ENCODE measurements around the gene P4HB. TPM values are rescaled to one million over a fixed set of nuclear protein-coding genes. Genes with fewer than 3 reads are reported as not detected.

The P4HB gene
- polyA plus RNA-seq, 1 of the 3 experiments (the other 2 are of a cell fraction), result 165 TPM

GRCh38 chr17:81801327-81801726 lies 59.0 kb downstream of the P4HB start:
- Histone ChIP-seq H3K4me3 (ENCODE audit: low read depth in 2 of 2, low read length in 1 of 2) (no peak overlapping the region), H3K4me1 (ENCODE audit: control insufficient read depth in 1 of 2, insufficient read depth in 2 of 2, low read depth in 1 of 2, low read length in 1 of 2) (peaks cover 0 to under 1% of the 10 kb centered on the region in 2 experiments; a peak in 1 of 4 replicates), H3K27me3 (ENCODE audit: insufficient read depth) (peaks cover 71% of the 10 kb centered on the region), H3K9ac (no peak overlapping the region), H3K9me3 (0 out of 2 replicates have a peak, but pooled peaks cover 3% of the 10 kb centered on the region), H3K9me2 (no peaks in the 10 kb centered on the region), H3K79me2 (ENCODE audit: insufficient read depth) (no peaks in the 10 kb centered on the region), H3F3A (replicated peaks; ENCODE audit: insufficient read depth) (no peaks in the 10 kb centered on the region), H3K36me3 (replicated peaks in 1 of 2; ENCODE audit: control insufficient read depth in 1 of 2, insufficient read depth in 2 of 2, low read length in 1 of 2) (no peaks in the 10 kb centered on the region), H4K20me1 (ENCODE audit: insufficient read depth) (no peaks in the 10 kb centered on the region), H3K4me2 (no peak overlapping the region), H3K27ac (ENCODE audit: low read depth in 2 of 2, low read length in 1 of 2) (no peak overlapping the region), H2AFZ (ENCODE audit: low read depth) (no peak overlapping the region)
- TF ChIP-seq SIN3A (IDR thresholded peaks at IDR 0.05; ENCODE audit: borderline replicate concordance, low read depth, low read length) (no peak), RAD21 (IDR thresholded peaks at IDR 0.05; ENCODE audit: low read length) (no peak)
- ChIA-PET CTCF (interaction anchor here (0.9 kb wide), 1 partner anchor 67 kb away, joined by 5 read pairs; no protein-coding TSS in a partner anchor), POLR2A (no interaction called here)
- WGBS (ENCODE audit: low lambda C conversion rate), result 57% methylated on average over 9 of the region's 9 CpGs
- DNase-seq, result no peak

DNA sequence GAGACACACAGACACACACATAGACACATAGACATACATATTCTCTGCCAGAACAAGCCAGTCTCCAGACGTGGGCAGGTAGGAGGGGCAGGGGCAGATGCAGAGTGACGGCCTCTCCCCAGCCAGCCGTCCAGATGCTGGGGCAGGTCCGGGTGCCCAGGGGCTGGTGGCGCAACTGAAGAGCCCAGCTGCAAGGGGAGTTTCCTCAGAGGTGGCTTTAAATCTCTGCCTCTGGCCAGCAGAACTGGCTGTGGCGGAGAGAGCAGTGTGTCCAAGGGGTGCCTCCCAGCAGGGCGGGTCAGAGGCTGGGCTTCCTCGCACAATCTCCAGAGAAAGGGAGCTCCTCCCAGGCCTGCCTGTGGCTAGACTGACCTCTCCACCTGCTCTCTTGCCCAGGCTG lies 65.8 kb downstream of the P4HB start:
- Histone ChIP-seq H3K27me3 (ENCODE audit: insufficient read depth) (peaks cover 5% of the 10 kb centered on the region), H3K4me3 (ENCODE audit: low read depth in 2 of 2, low read length in 1 of 2) (no peak overlapping the region), H3F3A (replicated peaks; ENCODE audit: insufficient read depth) (peaks cover 3% of the 10 kb centered on the region), H4K20me1 (ENCODE audit: insufficient read depth) (no peaks in the 10 kb centered on the region), H2AFZ (ENCODE audit: low read depth) (no peak overlapping the region), H3K9me3 (no peaks in the 10 kb centered on the region), H3K9ac (no peak overlapping the region), H3K9me2 (no peaks in the 10 kb centered on the region), H3K4me2 (no peak overlapping the region), H3K79me2 (ENCODE audit: insufficient read depth) (no peaks in the 10 kb centered on the region), H3K4me1 (ENCODE audit: control insufficient read depth in 1 of 2, insufficient read depth in 2 of 2, low read depth in 1 of 2, low read length in 1 of 2) (no peaks in the 10 kb centered on the region; a peak in 1 of 4 replicates), H3K27ac (ENCODE audit: low read depth in 2 of 2, low read length in 1 of 2) (no peak overlapping the region), H3K36me3 (replicated peaks in 1 of 2; ENCODE audit: control insufficient read depth in 1 of 2, insufficient read depth in 2 of 2, low read length in 1 of 2) (no peaks in the 10 kb centered on the region)
- ChIA-PET POLR2A (interaction anchor here (0.6 to 1.2 kb wide), 2 partner anchors 13 to 92 kb away, joined by 3 read pairs; no protein-coding TSS in a partner anchor), CTCF (interaction anchor here (1.0 to 2.1 kb wide), 4 partner anchors 12 to 233 kb away, joined by 3 to 10 read pairs (median 6); no protein-coding TSS in a partner anchor)
- TF ChIP-seq YY1 (IDR thresholded peaks at IDR 0.05; ENCODE audit: low read depth) (no peak), MAX (IDR thresholded peaks at IDR 0.05; ENCODE audit: low read depth) (no peak), REST (IDR thresholded peaks at IDR 0.05; ENCODE audit: low read depth, low read length) (no peak)
- DNase-seq, result no peak
- WGBS (ENCODE audit: low lambda C conversion rate), result 41% methylated on average over 8 of the region's 8 CpGs

DNA sequence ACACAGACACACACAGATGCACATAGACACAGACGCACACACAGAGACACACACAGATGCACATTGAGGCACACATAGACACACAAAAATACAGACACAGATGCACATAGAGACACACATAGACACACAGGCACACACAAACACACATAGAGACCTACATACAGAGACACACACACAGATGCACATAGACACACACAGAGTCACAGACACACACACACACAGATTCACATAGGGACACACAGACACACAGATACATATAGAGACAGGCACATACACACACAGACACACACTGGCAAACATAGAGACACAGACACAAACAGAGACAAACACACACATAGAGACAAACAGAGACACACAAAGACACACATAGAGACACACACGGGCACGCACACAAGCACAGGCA lies 66.3 kb downstream of the P4HB start:
- POLR2A ChIA-PET, result interaction anchor here (1.2 kb wide), 1 partner anchor 13 kb away, joined by 3 read pairs; no protein-coding TSS in a partner anchor
- Histone ChIP-seq H3K9me3 (no peaks in the 10 kb centered on the region), H3K27me3 (ENCODE audit: insufficient read depth) (peaks cover under 1% of the 10 kb centered on the region; the same call in 1 of the 2 replicates), H3K36me3 (replicated peaks in 1 of 2; ENCODE audit: control insufficient read depth in 1 of 2, insufficient read depth in 2 of 2, low read length in 1 of 2) (no peaks in the 10 kb centered on the region), H3F3A (replicated peaks; ENCODE audit: insufficient read depth) (peaks cover 3% of the 10 kb centered on the region), H2AFZ (ENCODE audit: low read depth) (no peak overlapping the region), H3K27ac (ENCODE audit: low read depth in 2 of 2, low read length in 1 of 2) (no peak overlapping the region), H3K9ac (no peak overlapping the region), H3K4me3 (ENCODE audit: low read depth in 2 of 2, low read length in 1 of 2) (no peak overlapping the region), H3K79me2 (ENCODE audit: insufficient read depth) (no peaks in the 10 kb centered on the region), H3K9me2 (no peaks in the 10 kb centered on the region), H3K4me2 (no peak overlapping the region), H4K20me1 (ENCODE audit: insufficient read depth) (no peaks in the 10 kb centered on the region), H3K4me1 (ENCODE audit: control insufficient read depth in 1 of 2, insufficient read depth in 2 of 2, low read depth in 1 of 2, low read length in 1 of 2) (no peaks in the 10 kb centered on the region; a peak in 1 of 4 replicates)
- no peak for TF ChIP-seq ELF1 (IDR thresholded peaks at IDR 0.05)
- TF ChIP-seq EP300 (IDR thresholded peaks at IDR 0.05; ENCODE audit: borderline replicate concordance in 1 of 2, low read depth in 1 of 2, low read length in 1 of 2), result no peak
- no peak for TF ChIP-seq FOXJ3 (CRISPR knock-in tag; IDR thresholded peaks at IDR 0.05)
- TF ChIP-seq, protein P1, sequence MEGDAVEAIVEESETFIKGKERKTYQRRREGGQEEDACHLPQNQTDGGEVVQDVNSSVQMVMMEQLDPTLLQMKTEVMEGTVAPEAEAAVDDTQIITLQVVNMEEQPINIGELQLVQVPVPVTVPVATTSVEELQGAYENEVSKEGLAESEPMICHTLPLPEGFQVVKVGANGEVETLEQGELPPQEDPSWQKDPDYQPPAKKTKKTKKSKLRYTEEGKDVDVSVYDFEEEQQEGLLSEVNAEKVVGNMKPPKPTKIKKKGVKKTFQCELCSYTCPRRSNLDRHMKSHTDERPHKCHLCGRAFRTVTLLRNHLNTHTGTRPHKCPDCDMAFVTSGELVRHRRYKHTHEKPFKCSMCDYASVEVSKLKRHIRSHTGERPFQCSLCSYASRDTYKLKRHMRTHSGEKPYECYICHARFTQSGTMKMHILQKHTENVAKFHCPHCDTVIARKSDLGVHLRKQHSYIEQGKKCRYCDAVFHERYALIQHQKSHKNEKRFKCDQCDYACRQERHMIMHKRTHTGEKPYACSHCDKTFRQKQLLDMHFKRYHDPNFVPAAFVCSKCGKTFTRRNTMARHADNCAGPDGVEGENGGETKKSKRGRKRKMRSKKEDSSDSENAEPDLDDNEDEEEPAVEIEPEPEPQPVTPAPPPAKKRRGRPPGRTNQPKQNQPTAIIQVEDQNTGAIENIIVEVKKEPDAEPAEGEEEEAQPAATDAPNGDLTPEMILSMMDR (IDR thresholded peaks at IDR 0.05), result no peak
- TF ChIP-seq FOXM1 (IDR thresholded peaks at IDR 0.05; ENCODE audit: low read depth), result no peak
- TF ChIP-seq NFIC (IDR thresholded peaks at IDR 0.05; ENCODE audit: borderline replicate concordance), result no peak
- no peak for DNase-seq
- WGBS (ENCODE audit: low lambda C conversion rate), result 95% methylated on average over 3 of the region's 3 CpGs
- CTCF ChIA-PET, result interaction anchor here (1.3 to 1.5 kb wide), 2 partner anchors 16 to 60 kb away, joined by 3 to 9 read pairs; no protein-coding TSS in a partner anchor

Data from SK-N-SH (cell line).